SK-N-SH (cell line): ENCODE results near the gene SYT6. TPM values are rescaled to one million over a fixed set of nuclear protein-coding genes. Genes with fewer than 3 reads are reported as not detected.

Source experiments
- CTCF ChIA-PET: fragments of 300-600, 350-600 bp; formaldehyde crosslinking; extraction: SDS; loops from one replicate; lab custom pipeline; 2021; lab: Yijun Ruan, JAX
- POLR2A ChIA-PET: fragments of 350-600 bp; sonication (Branson Sonifier 250); formaldehyde crosslinking; extraction: SDS; loops from one replicate; lab custom pipeline; 2020; ENCODE audit warnings: antibody characterized with exemption, inconsistent platforms; lab: Yijun Ruan, JAX
- DNase-seq: peaks from one replicate; pipeline ENCODE4 v3.0.0; 2012
- H2AFZ ChIP-seq: fragments of 200-600 bp; sonication (generic); 2 replicates; pipeline ENCODE4 v1.8.1; 2016; ENCODE audit warnings: antibody characterized with exemption, mild to moderate bottlenecking, low read depth
- H3F3A ChIP-seq: fragments of 200-600 bp; sonication (generic); replicated peaks from 2 replicates; pipeline ENCODE3; 2016; ENCODE audit warnings: antibody characterized with exemption, mild to moderate bottlenecking; ENCODE audit not compliant: insufficient read depth
- H3K27ac ChIP-seq, 2 experiments: fragments of 200-500 bp in 1 of 2; fragments of 200-600 bp in 1 of 2; sonication (Bioruptor generic) in 1 of 2; sonication (generic), shearing (Covaris generic) in 1 of 2; 2 replicates each; pipeline versions ENCODE4 v1.5.1 to v1.6.1; 2014 to 2016; ENCODE audit warnings: low read depth in 2 of 2, inconsistent platforms in 1 of 2, low read length in 1 of 2, mild to moderate bottlenecking in 1 of 2, mixed read lengths in 1 of 2
- H3K27me3 ChIP-seq: fragments of 200-600 bp; sonication (generic), shearing (Covaris generic); 2 replicates; pipeline ENCODE4 v1.6.1; 2016; ENCODE audit warnings: mixed run types; ENCODE audit not compliant: insufficient read depth
- H3K36me3 ChIP-seq, 2 experiments: fragments of 200-500 bp in 1 of 2; fragments of 200-600 bp in 1 of 2; sonication (Bioruptor generic) in 1 of 2; sonication (generic) in 1 of 2; replicated peaks in 1 of 2; 2 replicates each; pipeline versions ENCODE3 to v1.5.1; 2014 to 2016; ENCODE audit warnings: low read length in 1 of 2, mild to moderate bottlenecking in 1 of 2; ENCODE audit not compliant: insufficient read depth in 2 of 2, control insufficient read depth in 1 of 2
- H3K4me1 ChIP-seq, 2 experiments: fragments of 200-500 bp in 1 of 2; fragments of 200-600 bp in 1 of 2; sonication (Bioruptor generic) in 1 of 2; sonication (generic), shearing (Covaris generic) in 1 of 2; 2 replicates each; pipeline versions ENCODE4 v1.5.1 to v1.6.1; 2014 to 2016; ENCODE audit warnings: low read depth in 1 of 2, low read length in 1 of 2, mixed run types in 1 of 2; ENCODE audit not compliant: insufficient read depth in 2 of 2, control insufficient read depth in 1 of 2
- H3K4me2 ChIP-seq: fragments of 200-600 bp; sonication (generic), shearing (Covaris generic); 2 replicates; pipeline ENCODE4 v1.6.1; 2017; ENCODE audit warnings: mixed run types
- H3K4me3 ChIP-seq, 2 experiments: fragments of 200-500 bp in 1 of 2; fragments of 200-600 bp in 1 of 2; sonication (Bioruptor generic) in 1 of 2; sonication (generic), shearing (Covaris generic) in 1 of 2; 2 replicates each; pipeline versions ENCODE4 v1.5.1 to v1.8.1; 2014 to 2016; ENCODE audit warnings: low read depth in 2 of 2, inconsistent platforms in 1 of 2, low read length in 1 of 2, mild to moderate bottlenecking in 1 of 2, mixed read lengths in 1 of 2, moderate library complexity in 1 of 2
- H3K79me2 ChIP-seq: fragments of 200-600 bp; sonication (generic); 2 replicates; pipeline ENCODE4 v1.8.1; 2017; ENCODE audit warnings: mild to moderate bottlenecking; ENCODE audit not compliant: insufficient read depth
- H3K9ac ChIP-seq: fragments of 200-600 bp; sonication (generic); 2 replicates; pipeline ENCODE4 v1.6.1; 2017; ENCODE audit warnings: mixed run types
- H3K9me2 ChIP-seq: fragments of 200-600 bp; sonication (generic); 2 replicates; pipeline ENCODE4 v1.6.1; 2017; ENCODE audit warnings: mixed run types
- H3K9me3 ChIP-seq: fragments of 200-600 bp; sonication (generic); 2 replicates; pipeline ENCODE4 v1.6.1; 2017; ENCODE audit warnings: mixed run types, mild to moderate bottlenecking, moderate library complexity
- H4K20me1 ChIP-seq: fragments of 200-600 bp; sonication (generic); 2 replicates; pipeline ENCODE4 v1.6.1; 2017; ENCODE audit warnings: mild to moderate bottlenecking, mixed run types; ENCODE audit not compliant: insufficient read depth
- ELF1 ChIP-seq: IDR thresholded peaks from 2 replicates; pipeline ENCODE4 v1.4.0; 2012
- EZH2phosphoT487 ChIP-seq: fragments of 200-600 bp; sonication (generic); IDR thresholded peaks from 2 replicates; pipeline ENCODE4 v1.6.1; 2017; ENCODE audit warnings: low read depth, mixed run types, mild to moderate bottlenecking, antibody characterized with exemption, moderate library complexity, borderline replicate concordance
- FOSL2 ChIP-seq: IDR thresholded peaks from 2 replicates; pipeline ENCODE4 v1.4.0; 2012; ENCODE audit warnings: low read depth, mild to moderate bottlenecking, moderate library complexity, borderline replicate concordance
- FOXM1 ChIP-seq: IDR thresholded peaks from 2 replicates; pipeline ENCODE4 v1.4.0; 2012; ENCODE audit warnings: low read depth, mild to moderate bottlenecking
- JUND ChIP-seq: IDR thresholded peaks from 2 replicates; pipeline ENCODE4 v1.4.0; 2012
- MXI1 ChIP-seq: IDR thresholded peaks from 2 replicates; pipeline ENCODE4 v1.6.1; 2012; ENCODE audit warnings: mild to moderate bottlenecking, low read depth, low read length, improper control_type of control experiment
- NRF1 ChIP-seq: IDR thresholded peaks from 2 replicates; pipeline ENCODE4 v1.6.1; 2012; ENCODE audit warnings: low read depth, mild to moderate bottlenecking, low read length
- POLR2AphosphoS5 ChIP-seq: IDR thresholded peaks from 2 replicates; pipeline ENCODE4 v1.6.1; 2012; ENCODE audit warnings: low read depth, low read length
- RAD21 ChIP-seq: IDR thresholded peaks from 2 replicates; pipeline ENCODE4 v1.6.1; 2012; ENCODE audit warnings: mild to moderate bottlenecking, low read length
- RCOR1 ChIP-seq: fragments of 150-350 bp; IDR thresholded peaks from 2 replicates; pipeline ENCODE4 v1.6.1; 2017; ENCODE audit warnings: antibody characterized with exemption, low read length
- RFX5 ChIP-seq: IDR thresholded peaks from 2 replicates; pipeline ENCODE4 v1.6.1; 2012; ENCODE audit warnings: mild to moderate bottlenecking, improper control_type of control experiment, low read length
- RXRA ChIP-seq: IDR thresholded peaks from 2 replicates; pipeline ENCODE4 v1.4.0; 2012; ENCODE audit warnings: low read depth, mild to moderate bottlenecking, borderline replicate concordance
- SMC3 ChIP-seq: IDR thresholded peaks from 2 replicates; pipeline ENCODE4 v1.6.1; 2012; ENCODE audit warnings: low read depth, low read length, improper control_type of control experiment
- TCF12 ChIP-seq: IDR thresholded peaks from 2 replicates; pipeline ENCODE4 v1.4.0; 2012
- YY1 ChIP-seq: IDR thresholded peaks from 2 replicates; pipeline ENCODE4 v1.4.0; 2012; ENCODE audit warnings: low read depth, mild to moderate bottlenecking
- WGBS: methylation state at CpG from one replicate; pipeline ENCODE4 v1.1.6; 2017; ENCODE audit warnings: low lambda C conversion rate; 5-methylcytosine and 5-hydroxymethylcytosine counted together
- polyA plus RNA-seq, 3 experiments: library from polyadenylated mRNA; depleted of rRNA; stranded (reverse); fragments of >200 nt; gene quantifications; 2 replicates each; pipeline ENCODE4 v1.2.3, GENCODE V29; 2012
- TF ChIP-seq, protein P1 (sequence below): IDR thresholded peaks from 2 replicates; pipeline ENCODE4 v1.4.0; 2012; ENCODE audit warnings: low read depth
- TF ChIP-seq, protein P2 (sequence below): fragments of 150-350 bp; IDR thresholded peaks from 2 replicates; pipeline ENCODE4 v1.6.1; 2016; ENCODE audit warnings: mild to moderate bottlenecking, low read depth, low read length
- TF ChIP-seq, protein P3 (sequence below): IDR thresholded peaks from 2 replicates; pipeline ENCODE4 v1.4.0; 2012; ENCODE audit warnings: low read depth, borderline replicate concordance
- TF ChIP-seq, protein P4 (sequence below): IDR thresholded peaks from 2 replicates; pipeline ENCODE4; 2012

SYT6 gene
- polyA plus RNA-seq, 1 of the 3 experiments (the other 2 are of a cell fraction) = not detected

DNA sequence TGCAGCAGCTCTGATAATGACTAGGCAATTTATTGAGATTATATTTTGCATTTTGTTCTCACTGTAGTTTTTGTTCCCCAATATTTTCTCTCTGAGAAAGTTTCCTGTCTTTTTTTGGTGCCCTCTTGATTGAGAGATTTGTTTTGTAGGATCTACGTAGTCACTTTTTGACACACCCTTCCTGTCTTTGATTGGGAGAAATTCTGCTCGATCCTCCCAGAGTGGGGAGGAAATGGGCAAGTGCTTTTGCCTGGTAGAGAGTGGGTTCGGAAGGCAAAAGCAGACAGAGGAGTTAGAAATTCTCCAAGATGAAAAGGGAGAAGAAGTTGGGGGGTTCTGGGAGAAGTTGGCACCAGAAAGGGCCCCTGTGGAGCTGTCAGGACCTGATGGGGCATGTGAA, 42.1 kb upstream of the SYT6 start:
- Histone ChIP-seq H3K4me3 (no peak overlapping the region), H3F3A (no peaks in the 10 kb centered on the region), H3K4me1 (peaks cover 0 to 9% of the 10 kb centered on the region in 2 experiments; a peak in 1 of 4 replicates), H3K27ac (no peak overlapping the region), H3K9ac (no peak overlapping the region), H3K27me3 (no peaks in the 10 kb centered on the region; the same call in 1 of the 2 replicates)
- TF ChIP-seq RFX5 = no peak
- TF ChIP-seq RCOR1 = no peak
- TF ChIP-seq FOSL2 = no peak
- no peak for TF ChIP-seq SMC3
- no peak for TF ChIP-seq EZH2phosphoT487
- TF ChIP-seq POLR2AphosphoS5 = no peak
- TF ChIP-seq NRF1 = no peak
- TF ChIP-seq, protein P1, sequence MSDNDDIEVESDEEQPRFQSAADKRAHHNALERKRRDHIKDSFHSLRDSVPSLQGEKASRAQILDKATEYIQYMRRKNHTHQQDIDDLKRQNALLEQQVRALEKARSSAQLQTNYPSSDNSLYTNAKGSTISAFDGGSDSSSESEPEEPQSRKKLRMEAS = no peak
- TF ChIP-seq YY1 = no peak
- TF ChIP-seq, protein P2, sequence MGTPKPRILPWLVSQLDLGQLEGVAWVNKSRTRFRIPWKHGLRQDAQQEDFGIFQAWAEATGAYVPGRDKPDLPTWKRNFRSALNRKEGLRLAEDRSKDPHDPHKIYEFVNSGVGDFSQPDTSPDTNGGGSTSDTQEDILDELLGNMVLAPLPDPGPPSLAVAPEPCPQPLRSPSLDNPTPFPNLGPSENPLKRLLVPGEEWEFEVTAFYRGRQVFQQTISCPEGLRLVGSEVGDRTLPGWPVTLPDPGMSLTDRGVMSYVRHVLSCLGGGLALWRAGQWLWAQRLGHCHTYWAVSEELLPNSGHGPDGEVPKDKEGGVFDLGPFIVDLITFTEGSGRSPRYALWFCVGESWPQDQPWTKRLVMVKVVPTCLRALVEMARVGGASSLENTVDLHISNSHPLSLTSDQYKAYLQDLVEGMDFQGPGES = no peak
- TF ChIP-seq MXI1 = no peak
- TF ChIP-seq, protein P3, sequence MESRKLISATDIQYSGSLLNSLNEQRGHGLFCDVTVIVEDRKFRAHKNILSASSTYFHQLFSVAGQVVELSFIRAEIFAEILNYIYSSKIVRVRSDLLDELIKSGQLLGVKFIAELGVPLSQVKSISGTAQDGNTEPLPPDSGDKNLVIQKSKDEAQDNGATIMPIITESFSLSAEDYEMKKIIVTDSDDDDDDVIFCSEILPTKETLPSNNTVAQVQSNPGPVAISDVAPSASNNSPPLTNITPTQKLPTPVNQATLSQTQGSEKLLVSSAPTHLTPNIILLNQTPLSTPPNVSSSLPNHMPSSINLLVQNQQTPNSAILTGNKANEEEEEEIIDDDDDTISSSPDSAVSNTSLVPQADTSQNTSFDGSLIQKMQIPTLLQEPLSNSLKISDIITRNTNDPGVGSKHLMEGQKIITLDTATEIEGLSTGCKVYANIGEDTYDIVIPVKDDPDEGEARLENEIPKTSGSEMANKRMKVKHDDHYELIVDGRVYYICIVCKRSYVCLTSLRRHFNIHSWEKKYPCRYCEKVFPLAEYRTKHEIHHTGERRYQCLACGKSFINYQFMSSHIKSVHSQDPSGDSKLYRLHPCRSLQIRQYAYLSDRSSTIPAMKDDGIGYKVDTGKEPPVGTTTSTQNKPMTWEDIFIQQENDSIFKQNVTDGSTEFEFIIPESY = no peak
- TF ChIP-seq RAD21 = no peak
- TF ChIP-seq, protein P4, sequence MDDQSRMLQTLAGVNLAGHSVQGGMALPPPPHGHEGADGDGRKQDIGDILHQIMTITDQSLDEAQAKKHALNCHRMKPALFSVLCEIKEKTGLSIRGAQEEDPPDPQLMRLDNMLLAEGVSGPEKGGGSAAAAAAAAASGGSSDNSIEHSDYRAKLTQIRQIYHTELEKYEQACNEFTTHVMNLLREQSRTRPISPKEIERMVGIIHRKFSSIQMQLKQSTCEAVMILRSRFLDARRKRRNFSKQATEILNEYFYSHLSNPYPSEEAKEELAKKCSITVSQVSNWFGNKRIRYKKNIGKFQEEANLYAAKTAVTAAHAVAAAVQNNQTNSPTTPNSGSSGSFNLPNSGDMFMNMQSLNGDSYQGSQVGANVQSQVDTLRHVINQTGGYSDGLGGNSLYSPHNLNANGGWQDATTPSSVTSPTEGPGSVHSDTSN = no peak
- no peak for TF ChIP-seq RXRA
- no peak for TF ChIP-seq TCF12
- no peak for TF ChIP-seq JUND
- no peak for TF ChIP-seq ELF1
- no peak for TF ChIP-seq FOXM1
- TF ChIP-seq, all 33 proteins: peak for 0
- no peaks in the 10 kb centered on the region for H4K20me1 ChIP-seq
- no peaks in the 10 kb centered on the region for H3K79me2 ChIP-seq
- no peak overlapping the region for H3K4me2 ChIP-seq
- no peaks in the 10 kb centered on the region for H3K9me3 ChIP-seq
- DNase-seq = no peak
- H3K9me2 ChIP-seq = no peaks in the 10 kb centered on the region
- 5% methylated on average over 3 of the region's 3 CpGs for WGBS
- H2AFZ ChIP-seq = no peak overlapping the region
- POLR2A ChIA-PET = no interaction called here
- CTCF ChIA-PET = no interaction called here
- H3K36me3 ChIP-seq = no peaks in the 10 kb centered on the region
